Measurements from ENCODE around the gene F7.
"Not testable (repeated sequence)": the region's sequence is repeated elsewhere in the genome, so short reads cannot be mapped to it uniquely, and the experiment has no call there.

F7 gene

DNA sequence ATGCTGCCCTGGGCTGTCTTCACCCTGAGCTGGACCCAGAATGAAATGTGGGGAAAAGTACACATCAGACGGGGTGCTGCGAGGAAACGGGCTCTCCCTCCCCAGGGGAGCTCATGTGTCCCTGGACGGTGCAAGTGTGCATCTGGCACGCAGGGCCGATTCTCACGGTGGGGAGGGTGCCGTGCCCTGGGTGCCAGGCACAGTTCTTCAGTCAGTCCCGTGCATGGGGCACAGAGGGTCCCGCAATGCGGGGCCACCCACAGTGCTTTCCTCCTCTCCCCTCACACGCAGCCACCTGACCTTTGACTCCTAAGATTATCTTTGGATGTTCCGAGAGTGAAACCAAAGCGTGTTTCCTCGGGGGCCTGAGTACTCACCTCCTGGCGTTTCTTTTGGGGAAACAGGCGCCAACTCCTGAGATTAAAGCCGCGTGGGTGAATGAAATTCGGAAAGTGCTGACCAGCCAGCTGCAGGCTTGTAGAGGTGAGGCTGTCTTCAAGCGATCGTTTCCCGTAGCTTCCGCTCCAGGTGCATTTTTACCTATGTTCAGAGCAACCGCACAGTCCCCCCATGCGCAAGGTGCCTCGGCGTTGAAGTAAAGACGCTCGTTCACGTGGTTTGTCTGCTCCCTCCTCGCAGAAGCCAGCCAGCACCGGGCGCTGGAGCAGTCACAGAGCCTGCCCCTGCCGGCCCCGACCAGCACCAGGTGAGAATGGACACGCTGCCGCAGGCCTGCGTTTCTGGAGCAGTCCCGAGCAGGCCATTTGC is 17.5 kb upstream of the F7 start:
- DNase-seq = no peak

- no peak for DNase-seq
Measured at GRCh38 chr13:113088691-113089020, 16.9 kb upstream of the F7 start.

DNA sequence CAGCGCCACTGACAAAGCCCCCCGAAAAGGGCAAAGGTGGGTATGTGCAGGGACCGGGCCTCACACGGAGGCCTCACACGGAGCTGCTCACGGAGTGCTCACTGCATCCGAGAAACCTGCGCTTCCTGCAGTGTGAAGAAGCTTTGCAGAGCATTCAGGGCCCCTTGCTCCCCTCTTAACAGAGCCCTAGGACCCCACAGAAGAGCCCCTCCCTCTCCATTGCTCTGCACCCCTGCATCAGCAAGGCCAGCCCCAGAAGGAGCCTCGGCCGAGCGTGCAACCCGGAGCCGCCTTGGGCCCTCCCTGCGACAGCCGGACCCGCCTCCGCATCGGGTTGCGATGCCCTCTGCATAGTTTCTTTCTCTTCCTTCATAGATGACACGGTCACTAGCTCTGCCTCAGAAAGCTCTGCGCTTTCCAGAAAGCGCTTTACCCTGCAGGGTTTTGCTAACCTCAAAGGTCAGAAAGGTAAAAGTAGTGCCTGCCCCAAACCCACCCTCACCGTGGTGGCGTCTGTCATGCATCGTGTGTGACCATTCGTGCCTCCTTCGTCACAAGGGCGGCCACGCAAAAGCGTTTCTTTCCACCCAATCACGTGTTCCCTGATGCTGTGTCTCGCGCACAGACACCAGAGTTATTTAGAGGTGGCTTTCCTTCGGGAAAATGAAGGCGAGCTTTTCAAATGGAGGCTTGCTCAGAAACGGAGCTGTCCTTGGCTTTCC is 15.7 kb upstream of the F7 start:
- DNase-seq = no peak

- DNase-seq = no peak
Measured at GRCh38 chr13:113090415-113090770, 15.2 kb upstream of the F7 start.

DNA sequence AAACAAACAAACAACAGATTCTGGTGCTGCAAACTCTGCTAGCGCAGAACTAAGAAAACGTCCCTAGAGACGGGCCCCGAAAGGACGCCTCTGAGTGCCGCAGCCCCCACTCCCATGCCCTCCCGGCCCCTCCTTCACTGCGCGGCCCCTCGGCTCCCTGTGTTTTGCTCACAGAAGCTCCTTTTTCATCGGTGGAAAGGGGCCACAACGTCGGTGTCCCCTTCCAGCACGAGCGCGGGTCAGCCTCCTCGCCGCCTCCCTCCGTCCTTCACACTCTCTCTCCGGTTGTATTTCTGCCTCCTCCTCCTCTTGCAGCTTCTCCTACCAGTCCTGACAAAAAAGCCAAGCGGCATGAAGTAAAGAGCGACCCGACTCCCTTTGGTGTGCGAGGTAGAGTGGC is 14.8 kb upstream of the F7 start:
- DNase-seq = no peak

DNA sequence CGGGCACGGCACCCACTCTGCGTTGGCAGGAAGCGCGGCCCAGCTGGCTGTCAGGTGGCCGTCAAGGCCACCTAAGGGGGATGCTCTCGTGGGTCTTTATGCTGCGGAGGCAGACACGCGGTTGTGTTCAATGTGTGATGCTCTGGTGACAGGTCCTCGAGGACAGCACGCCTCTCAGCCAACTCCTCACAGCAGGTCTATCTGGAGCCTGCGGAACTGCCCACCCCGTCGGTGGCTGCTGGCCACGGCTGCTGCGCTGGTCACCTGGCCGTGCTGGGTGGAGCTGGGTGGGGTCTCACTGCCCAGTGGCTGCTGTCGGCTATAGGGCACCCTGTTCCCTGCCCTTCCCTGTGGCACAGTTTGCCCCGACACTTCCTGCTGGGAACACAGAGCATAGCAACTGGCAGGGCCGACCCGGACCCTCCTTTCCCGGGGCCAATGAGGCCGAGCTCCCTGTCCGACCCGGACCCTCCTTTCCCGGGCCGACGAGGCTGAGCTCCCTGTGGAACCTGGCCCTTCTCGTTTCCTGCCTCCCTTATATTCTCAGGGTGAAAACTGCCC is 14.3 kb upstream of the F7 start:
- DNase-seq = no peak

DNA sequence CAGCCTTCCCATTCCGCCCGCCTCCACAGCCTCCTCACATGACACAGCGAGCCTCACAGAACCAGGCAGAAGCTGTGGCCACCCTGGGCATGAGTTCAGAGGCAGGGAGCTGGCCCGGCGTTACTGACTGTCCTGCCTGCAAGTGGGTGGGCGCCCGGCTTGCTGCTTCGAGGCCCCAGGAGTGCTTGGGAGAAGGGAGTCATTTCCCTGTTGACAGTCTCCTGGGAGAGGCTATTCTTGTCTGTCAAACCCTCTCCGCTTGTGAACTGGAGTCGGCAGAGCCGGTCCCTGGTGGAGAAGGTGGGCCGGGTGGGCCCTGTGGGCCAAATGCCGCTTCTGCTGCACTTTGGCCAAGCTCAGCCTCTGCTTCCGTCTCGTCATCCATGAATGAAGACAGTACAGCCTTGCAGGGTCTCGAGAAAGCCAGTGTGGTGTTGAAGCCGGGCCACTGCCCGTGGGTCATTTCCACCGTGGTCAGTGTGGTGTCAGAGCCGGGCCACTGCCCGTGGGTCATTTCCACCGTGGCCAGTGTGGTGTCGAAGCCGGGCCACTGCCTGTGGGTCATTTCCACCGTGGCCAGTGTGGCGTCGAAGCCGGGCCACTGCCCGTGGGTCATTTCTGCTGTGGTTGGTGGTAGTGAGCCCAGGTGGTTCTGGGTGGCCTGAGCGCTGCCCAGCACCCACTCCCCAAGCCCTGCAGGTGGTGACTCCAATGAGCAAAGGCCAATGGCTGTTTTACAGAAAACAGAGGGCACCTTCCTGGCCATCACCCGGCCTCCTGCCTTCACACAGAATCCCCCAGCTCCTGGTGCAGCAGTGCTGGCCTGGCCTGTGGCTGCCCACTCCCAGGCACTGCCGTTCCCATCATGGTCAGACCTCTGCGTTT is 13.5 kb upstream of the F7 start:
- DNase-seq = no peak

DNA sequence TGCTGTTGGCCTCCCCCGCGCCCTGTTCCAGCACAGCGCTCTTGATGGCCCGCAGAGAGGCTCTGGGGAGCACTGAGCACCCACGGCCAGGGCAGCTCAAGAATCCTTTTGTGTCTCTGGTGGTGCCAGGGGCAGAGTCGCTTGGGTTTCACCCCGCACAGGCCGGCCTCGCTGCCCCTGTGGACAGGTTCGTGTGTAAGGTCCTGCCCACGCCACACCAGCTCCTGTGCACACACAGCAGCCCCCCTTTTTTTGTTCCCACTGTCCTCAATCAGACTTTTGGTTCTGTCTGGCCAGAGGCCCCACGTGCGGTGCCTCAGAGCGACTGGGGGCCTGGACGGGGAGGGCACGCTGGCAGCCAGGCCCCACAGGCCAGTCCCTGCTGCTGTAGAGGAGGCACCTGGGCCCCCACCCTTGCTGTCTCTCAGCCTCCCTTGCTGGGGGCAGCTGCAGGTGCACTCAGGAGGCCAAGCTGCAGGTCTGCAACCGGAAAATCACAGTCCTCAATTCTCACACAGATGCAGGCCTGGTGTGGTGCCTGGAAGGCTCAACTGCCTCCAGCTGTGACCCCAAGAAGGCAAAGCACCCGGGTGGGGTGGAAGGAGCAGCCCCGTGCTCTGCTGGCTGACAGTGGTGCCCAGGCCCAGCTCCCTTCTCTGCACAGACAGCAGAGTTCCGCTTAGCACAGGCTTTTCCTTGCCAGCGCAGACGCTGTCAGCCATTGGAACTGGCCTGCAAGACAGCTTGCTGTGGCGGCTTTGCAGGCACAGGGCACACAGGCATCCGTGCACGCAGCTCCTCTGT is 12.6 kb upstream of the F7 start:
- no peak for DNase-seq

- DNase-seq = no peak
Measured at GRCh38 chr13:113093580-113094409, 11.8 kb upstream of the F7 start.

DNA sequence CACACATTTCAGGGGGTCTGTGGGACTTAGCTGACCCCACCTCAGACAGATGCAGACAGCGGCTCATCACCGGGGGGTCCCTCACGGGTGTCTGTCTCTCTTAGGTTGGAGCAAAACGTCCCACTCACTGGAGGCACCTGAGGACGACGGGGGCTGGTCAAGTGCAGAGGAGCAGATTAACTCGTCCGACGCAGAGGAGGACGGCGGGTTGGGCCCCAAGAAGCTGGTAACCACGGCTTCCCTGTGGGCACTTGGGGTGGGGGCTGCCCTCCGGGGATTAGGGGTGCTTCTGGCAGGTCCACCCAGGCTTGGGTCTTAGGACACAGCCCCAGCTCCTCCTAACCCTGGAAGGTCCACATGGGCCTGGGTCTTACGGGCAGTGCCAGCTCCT is 11.2 kb upstream of the F7 start:
- no peak for DNase-seq

GRCh38 chr13:113095146-113096051 is 10.2 kb upstream of the F7 start:
- DNase-seq = no peak

- no peak for DNase-seq
Measured at GRCh38 chr13:113096052-113096744, 9.4 kb upstream of the F7 start.

DNA sequence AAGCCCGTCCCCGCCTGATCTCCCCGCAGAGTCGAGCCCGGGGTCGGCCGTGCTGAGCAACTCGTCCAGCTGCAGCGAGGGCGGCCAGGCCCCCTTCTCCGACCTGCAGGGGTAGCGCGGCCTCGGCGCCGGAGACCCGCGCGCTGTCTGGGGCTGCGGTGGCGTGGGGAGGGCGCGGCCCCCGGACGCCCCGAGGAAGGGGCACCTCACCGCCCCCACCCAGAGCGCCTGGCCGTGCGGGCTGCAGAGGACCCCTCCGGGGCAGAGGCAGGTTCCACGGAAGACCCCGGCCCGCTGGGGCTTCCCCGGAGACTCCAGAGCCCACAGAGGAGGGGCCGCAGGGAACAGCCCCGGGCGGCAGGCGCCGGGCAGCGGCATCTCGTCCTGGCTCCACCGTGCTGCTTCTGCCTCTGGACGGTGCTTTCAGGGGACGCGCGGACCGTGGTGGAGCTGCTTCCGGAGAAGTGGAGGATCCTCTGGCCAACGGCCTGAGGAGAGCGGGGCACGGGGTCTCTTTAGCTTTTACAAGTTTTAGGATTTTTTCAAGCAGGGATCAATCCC is 8.8 kb upstream of the F7 start:
- DNase-seq = no peak

GRCh38 chr13:113097651-113098050 is 7.9 kb upstream of the F7 start:
- no peak for DNase-seq

DNA sequence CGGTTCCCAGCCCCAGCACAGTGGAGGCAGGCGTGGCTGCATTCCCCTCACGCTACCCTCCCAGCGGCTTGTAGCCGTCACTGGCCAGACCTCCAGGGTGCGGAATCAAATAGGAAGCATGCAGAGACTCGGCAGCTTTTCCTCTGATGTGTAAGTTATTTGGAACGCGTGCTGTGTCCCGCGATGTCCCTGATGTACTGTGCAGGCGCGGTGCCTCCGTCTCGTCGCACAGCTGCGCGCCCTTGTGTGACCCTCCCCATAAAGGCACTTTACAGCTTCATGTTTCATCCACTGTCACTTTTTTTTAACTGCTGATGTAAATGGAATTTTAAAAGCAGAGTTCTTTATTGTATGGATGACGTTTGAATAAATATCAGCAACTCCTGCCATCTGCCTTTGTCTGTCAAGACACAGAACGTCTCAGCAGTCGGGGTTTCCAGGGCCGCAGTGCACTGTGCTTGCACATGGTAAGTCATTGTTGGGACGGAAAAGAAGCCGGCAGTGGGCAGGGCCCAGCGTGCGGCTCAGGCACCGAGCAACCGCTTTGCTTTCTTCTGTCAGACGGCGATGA is 7.3 kb upstream of the F7 start:
- no peak for DNase-seq

DNA sequence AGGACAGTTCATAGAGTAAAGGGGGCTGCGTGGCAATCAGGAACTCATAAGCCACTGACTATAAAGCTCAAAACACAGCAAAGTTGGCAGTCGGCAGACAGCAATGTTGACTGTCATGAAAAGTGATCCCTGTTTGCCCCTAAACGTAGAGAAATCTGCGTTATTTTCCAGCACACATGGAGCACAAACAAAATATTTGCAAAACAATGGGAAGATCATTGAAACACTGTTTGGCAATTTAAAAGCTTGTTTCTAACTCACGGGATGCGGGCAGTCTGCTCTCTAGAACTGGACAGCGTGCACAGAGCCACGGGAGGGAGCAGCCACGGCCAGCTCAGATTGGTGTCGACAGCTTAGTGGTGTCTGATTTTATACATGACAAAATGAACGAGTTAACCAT is 6.4 kb upstream of the F7 start:
- DNase-seq = no peak

- DNase-seq = not testable (repeated sequence)
Measured at GRCh38 chr13:113102302-113102701, 3.3 kb upstream of the F7 start.

DNA sequence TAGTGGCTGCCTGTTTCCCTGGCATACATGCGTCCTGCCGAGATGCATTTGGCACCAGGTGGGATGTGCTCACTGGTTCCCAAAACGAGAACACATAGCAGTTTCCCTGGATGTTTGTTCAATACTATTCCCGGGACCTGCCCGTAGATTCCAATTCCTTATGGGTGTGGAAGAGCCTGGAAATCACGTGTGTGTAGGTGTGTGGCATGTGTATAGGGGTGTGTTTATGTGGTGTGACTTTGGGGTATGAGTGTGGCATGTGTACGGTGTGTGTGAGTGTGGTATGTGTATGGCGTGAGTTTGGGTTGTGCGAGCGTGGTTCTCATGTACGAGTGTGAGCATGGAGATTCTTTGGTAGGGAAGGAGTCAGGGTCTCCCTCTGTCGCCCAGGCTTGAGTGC is 2.9 kb upstream of the F7 start:
- no peak for DNase-seq

DNA sequence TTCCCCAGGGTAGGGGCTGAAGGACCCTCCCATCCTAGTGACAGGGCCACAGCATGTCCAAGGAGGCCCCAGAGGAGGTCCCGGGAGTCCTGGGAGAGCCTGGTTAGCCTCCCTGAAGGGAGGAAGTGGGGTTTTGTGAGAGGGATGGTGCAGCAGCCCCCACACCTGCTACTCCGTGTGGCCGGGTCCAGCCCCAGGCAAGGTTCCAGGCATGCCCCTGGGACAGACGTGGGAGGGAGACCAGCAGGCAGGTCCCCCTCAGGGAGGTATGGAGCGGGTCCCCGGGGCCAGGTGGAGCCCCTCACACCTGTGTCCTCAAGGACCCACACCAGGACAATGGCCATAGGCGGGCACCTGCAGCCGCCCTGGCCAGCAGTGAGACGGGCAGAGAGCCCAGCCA is 1.9 kb upstream of the F7 start:
- DNase-seq = no peak
